Right lobe of liver (tissue), 6 donors: ENCODE results near the gene P3H2. TPM values are rescaled to one million over a fixed set of nuclear protein-coding genes. Genes with fewer than 3 reads are reported as not detected.

ENCODE experiments used
- ATAC-seq, 4 donors: fragments of 200-7000 bp; cut with Tn5 transposase; one replicate each; pipeline ENCODE4 v1.9.1; 2020; ENCODE audit warnings: mild to moderate bottlenecking in 4 of 4, moderate library complexity in 4 of 4
- DNase-seq, 3 donors: peaks; one replicate each; pipeline ENCODE4 v3.0.0-alpha.2; 2020
- H3K27ac ChIP-seq, 3 donors: fragments of 200-600 bp; one replicate each; pipeline ENCODE4 v1.8.0; 2022
- H3K27me3 ChIP-seq, 2 donors: fragments of 200-600 bp; one replicate each; pipeline ENCODE4 v1.8.0; 2022
- H3K36me3 ChIP-seq, 4 donors: fragments of 200-600 bp; sonication (generic) in 1 of 4; one replicate each; pipeline versions ENCODE4 v1.5.1 to v1.8.0; 2017 to 2022; ENCODE audit warnings: control low read depth in 1 of 4
- H3K4me1 ChIP-seq, 4 donors: fragments of 200-600 bp; sonication (generic) in 1 of 4; one replicate each; pipeline versions ENCODE4 v1.5.1 to v1.8.0; 2017 to 2022; ENCODE audit warnings: control low read depth in 1 of 4
- H3K4me3 ChIP-seq, 3 donors: fragments of 200-600 bp; one replicate each; pipeline ENCODE4 v1.8.0; 2022
- H3K9me3 ChIP-seq, 4 donors: fragments of 200-600 bp; sonication (generic) in 1 of 4; one replicate each; pipeline versions ENCODE4 v1.5.1 to v1.8.0; 2017 to 2022; ENCODE audit warnings: control low read depth in 1 of 4
- POLR2A ChIP-seq: fragments of 450-650 bp; IDR thresholded peaks from one replicate; pipeline ENCODE4 v1.6.1; 2017; ENCODE audit warnings: antibody characterized with exemption, mild to moderate bottlenecking
- WGBS: methylation state at CpG from one replicate; pipeline ENCODE4 v1.1.6; 2018; ENCODE audit warnings: low coverage, low lambda C conversion rate; ENCODE audit not compliant: insufficient coverage; ENCODE audit errors: missing lambda C conversion rate; 5-methylcytosine and 5-hydroxymethylcytosine counted together
- intact Hi-C, 2 donors: fragments of 100-400 bp; cut with DNase I; formaldehyde crosslinking; loops; one replicate each; pipeline versions ENCODE4 v1.11.2 to v1.14.1; 2022
- total RNA-seq, 6 experiments: library from RNA; depleted of rRNA in 2 of 6; stranded (reverse); fragments of >200 nt in 2 of 6; fragmentation: NEBNext Ultra II Directional in 3 of 6; extraction: Animal tissue kit (Norgen Biotek cat#: 25700) in 3 of 6; gene quantifications; one replicate each; pipeline versions ENCODE4 v1.1.0 to v1.2.4, GENCODE V29; 2016 to 2023
- TF ChIP-seq, protein P1 (sequence below), 4 donors: fragments of 200-600 bp in 3 of 4; fragments of 450-650 bp in 1 of 4; IDR thresholded peaks; one replicate each; pipeline versions ENCODE4 v1.5.1 to v1.8.0; 2016 to 2022; ENCODE audit warnings: antibody characterized with exemption in 4 of 4, mild to moderate bottlenecking in 2 of 4
- donor health status: DM: no; HTN: yes; CAD: no.
- donor health status: DM: no; HTN: no; CAD: no.
- donor health status: DM: no; HTN: no; CAD: no.
- donor health status: DM: no; HTN: yes; CAD: no.
- donor health status: DM: no; HTN: yes; CAD: no.

The P3H2 gene
- total RNA-seq, 6 experiments from 2014 or later: 3.2 to 8.7 (median 6.5) TPM

DNA sequence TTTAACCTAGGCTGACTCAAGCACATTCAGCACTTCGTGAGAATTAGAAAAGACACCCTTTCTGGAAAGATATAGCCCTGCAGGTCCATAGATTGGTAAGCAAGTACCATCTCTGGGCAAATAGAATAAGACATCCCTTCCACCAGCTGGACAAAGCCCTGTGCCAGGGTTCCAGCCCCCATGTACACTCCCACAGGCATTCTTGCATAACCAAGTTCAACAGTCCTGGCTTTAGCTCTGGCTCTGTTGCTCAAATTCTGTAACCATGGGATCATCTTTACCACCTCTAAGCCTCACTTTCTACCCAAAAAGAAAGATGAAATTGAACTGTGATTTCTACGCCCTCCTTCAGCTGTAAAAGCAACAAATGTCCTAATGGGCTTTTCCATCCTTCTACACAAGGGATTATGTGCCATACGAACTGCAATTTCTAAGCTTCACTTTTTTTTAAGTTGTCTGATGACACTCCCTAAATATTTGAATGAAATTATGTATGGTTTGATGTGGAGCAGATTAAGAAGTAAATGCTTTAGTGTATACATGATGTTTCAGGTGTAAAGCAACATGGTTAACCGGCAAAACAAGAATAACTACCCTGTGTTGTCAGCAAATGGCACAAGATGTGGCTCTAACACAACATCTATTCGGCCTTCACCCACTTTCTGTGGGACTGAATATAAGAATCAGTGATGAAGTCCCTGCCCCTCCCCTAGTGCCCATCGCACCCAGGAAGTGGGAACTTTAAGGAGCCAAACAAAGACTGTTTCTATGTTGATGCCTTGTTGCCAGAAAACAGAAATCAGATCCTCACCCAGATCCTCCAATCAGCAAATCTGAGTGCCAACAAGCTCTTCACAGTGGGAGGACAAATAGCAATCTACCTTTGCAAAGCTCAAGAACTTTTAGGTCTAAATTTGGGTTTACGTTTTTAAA, 165.7 kb downstream of the P3H2 start:
- WGBS: 67% methylated on average over 7 of the region's 7 CpGs
- Histone ChIP-seq H3K9me3 (no peaks in the 10 kb centered on the region), H3K4me1 (no peaks in the 10 kb centered on the region), H3K27ac (no peak overlapping the region), H3K27me3 (no peaks in the 10 kb centered on the region), H3K4me3 (no peak overlapping the region), H3K36me3 (no peaks in the 10 kb centered on the region)
- intact Hi-C loops: loop anchor here in 1 of 2 donors (5.0 kb wide), 1 partner anchor 247 kb away; no protein-coding TSS in a partner anchor
- TF ChIP-seq POLR2A: no peak
- TF ChIP-seq, protein P1, sequence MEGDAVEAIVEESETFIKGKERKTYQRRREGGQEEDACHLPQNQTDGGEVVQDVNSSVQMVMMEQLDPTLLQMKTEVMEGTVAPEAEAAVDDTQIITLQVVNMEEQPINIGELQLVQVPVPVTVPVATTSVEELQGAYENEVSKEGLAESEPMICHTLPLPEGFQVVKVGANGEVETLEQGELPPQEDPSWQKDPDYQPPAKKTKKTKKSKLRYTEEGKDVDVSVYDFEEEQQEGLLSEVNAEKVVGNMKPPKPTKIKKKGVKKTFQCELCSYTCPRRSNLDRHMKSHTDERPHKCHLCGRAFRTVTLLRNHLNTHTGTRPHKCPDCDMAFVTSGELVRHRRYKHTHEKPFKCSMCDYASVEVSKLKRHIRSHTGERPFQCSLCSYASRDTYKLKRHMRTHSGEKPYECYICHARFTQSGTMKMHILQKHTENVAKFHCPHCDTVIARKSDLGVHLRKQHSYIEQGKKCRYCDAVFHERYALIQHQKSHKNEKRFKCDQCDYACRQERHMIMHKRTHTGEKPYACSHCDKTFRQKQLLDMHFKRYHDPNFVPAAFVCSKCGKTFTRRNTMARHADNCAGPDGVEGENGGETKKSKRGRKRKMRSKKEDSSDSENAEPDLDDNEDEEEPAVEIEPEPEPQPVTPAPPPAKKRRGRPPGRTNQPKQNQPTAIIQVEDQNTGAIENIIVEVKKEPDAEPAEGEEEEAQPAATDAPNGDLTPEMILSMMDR (IDR thresholded peaks at IDR 0.05): no peak
- DNase-seq: peak in 1 of 3 donors; percentile 55
- ATAC-seq: peak; percentile 45 to 90 (median 76)

DNA sequence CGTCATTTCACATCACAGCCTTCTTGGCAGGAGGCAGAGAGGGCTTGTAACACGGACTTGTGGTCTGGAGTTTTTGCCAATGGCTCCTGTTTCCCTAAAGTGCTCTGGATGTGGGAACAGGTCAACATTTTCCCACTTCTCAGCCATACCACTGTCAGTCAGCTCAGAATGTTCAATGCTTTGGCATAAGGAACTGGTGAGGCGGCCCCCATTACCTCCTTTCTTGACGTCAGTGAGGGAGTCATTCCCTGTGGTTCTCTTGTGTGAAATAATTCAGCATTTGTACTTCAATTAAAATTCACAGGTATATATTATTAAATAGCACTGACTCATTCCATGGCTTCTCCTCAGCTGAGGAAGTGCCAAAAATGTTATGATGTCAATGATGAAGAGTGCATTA, 167.1 kb downstream of the P3H2 start:
- no peak for DNase-seq
- intact Hi-C loops: no loop called here

GRCh38 chr3:189952272-189952671, 168.4 kb downstream of the P3H2 start:
- 88% methylated on average over 7 of the region's 7 CpGs for WGBS
- Histone ChIP-seq H3K9me3 (no peaks in the 10 kb centered on the region), H3K27ac (no peak overlapping the region), H3K36me3 (no peaks in the 10 kb centered on the region), H3K4me3 (no peak overlapping the region), H3K4me1 (peaks cover 0 to 5% (median 0%) of the 10 kb centered on the region in 4 donors), H3K27me3 (no peaks in the 10 kb centered on the region)
- intact Hi-C loops: no loop called here
- ATAC-seq (no peak), DNase-seq (no peak)
- no peak for TF ChIP-seq POLR2A
- TF ChIP-seq, protein P1 (IDR thresholded peaks at IDR 0.05): no peak

More for the DNA sequence above, 167.1 kb downstream of the P3H2 start:
- TF ChIP-seq, protein P1 (IDR thresholded peaks at IDR 0.05): no peak
- TF ChIP-seq POLR2A: no peak
- Histone ChIP-seq H3K27me3 (no peaks in the 10 kb centered on the region), H3K36me3 (no peaks in the 10 kb centered on the region), H3K9me3 (no peaks in the 10 kb centered on the region), H3K4me3 (no peak overlapping the region), H3K27ac (no peak overlapping the region), H3K4me1 (peaks cover 0 to 5% (median 0%) of the 10 kb centered on the region in 4 donors)
- ATAC-seq: no peak
- 62% methylated on average over 4 of the region's 4 CpGs for WGBS

- 46% methylated on average over 3 of the region's 6 CpGs for WGBS
- Histone ChIP-seq H3K4me3 (no peak overlapping the region), H3K27ac (no peak overlapping the region), H3K4me1 (peaks cover 0 to 5% (median 0%) of the 10 kb centered on the region in 4 donors), H3K27me3 (no peaks in the 10 kb centered on the region), H3K36me3 (no peaks in the 10 kb centered on the region), H3K9me3 (no peaks in the 10 kb centered on the region)
- no peak for DNase-seq
- ATAC-seq: no peak
- TF ChIP-seq, protein P1 (IDR thresholded peaks at IDR 0.05): no peak
- no peak for TF ChIP-seq POLR2A
- intact Hi-C loops: no loop called here
Observed at GRCh38 chr3:189950258-189950657, 170.4 kb downstream of the P3H2 start.
